Liver (tissue), 3 donors: ENCODE measurements around the gene DMRTB1.

Experiments used
- EGR1 ChIP-seq, 2 donors: IDR thresholded peaks; 2 replicates each; pipeline ENCODE4 v1.6.1; 2016 to 2018; ENCODE audit warnings: antibody characterized with exemption in 2 of 2, low read depth in 2 of 2
- MAX ChIP-seq: IDR thresholded peaks from 2 replicates; pipeline ENCODE4 v1.6.1; 2016; ENCODE audit warnings: antibody characterized with exemption
- SP1 ChIP-seq: IDR thresholded peaks from 2 replicates; pipeline ENCODE4 v1.6.1; 2018; ENCODE audit warnings: antibody characterized with exemption, mild to moderate bottlenecking
- ZBTB33 ChIP-seq: IDR thresholded peaks from 2 replicates; pipeline ENCODE4 v1.6.1; 2016; ENCODE audit warnings: antibody characterized with exemption
- TF ChIP-seq, protein P1 (sequence below): fragments of 150-350 bp; IDR thresholded peaks from 2 replicates; pipeline ENCODE4 v1.5.1; 2017; ENCODE audit warnings: improper control_type of control experiment, low read depth, low read length; ENCODE audit not compliant: missing input control
- donor health status: healthy.
- donor health status: healthy.

DNA sequence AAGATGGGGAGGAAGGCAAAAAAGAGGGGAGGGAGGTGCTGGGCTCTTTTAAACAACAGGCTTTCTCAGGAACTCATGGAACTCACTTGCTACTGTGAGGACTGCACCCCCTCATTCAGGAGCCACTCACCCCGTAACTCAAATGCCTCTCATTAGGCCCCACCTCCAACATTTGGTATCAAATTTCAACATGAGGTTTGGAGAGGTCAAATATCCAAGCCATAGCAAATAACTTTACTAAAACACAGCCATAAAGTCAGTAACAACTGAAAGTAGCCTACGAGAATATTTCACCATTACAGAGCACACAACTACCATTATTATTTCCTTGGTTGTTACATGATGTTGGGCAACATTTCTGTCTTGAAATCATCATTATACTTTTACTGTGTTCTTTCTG is 13.1 kb upstream of the DMRTB1 start:
- TF ChIP-seq, protein P1, sequence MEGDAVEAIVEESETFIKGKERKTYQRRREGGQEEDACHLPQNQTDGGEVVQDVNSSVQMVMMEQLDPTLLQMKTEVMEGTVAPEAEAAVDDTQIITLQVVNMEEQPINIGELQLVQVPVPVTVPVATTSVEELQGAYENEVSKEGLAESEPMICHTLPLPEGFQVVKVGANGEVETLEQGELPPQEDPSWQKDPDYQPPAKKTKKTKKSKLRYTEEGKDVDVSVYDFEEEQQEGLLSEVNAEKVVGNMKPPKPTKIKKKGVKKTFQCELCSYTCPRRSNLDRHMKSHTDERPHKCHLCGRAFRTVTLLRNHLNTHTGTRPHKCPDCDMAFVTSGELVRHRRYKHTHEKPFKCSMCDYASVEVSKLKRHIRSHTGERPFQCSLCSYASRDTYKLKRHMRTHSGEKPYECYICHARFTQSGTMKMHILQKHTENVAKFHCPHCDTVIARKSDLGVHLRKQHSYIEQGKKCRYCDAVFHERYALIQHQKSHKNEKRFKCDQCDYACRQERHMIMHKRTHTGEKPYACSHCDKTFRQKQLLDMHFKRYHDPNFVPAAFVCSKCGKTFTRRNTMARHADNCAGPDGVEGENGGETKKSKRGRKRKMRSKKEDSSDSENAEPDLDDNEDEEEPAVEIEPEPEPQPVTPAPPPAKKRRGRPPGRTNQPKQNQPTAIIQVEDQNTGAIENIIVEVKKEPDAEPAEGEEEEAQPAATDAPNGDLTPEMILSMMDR, result no peak
- TF ChIP-seq ZBTB33, result no peak
- TF ChIP-seq SP1, result no peak
- no peak for TF ChIP-seq EGR1 (IDR thresholded peaks at IDR 0.05; ENCODE audit: low read depth in 2 of 2)
- no peak for TF ChIP-seq MAX
